Stimulated activated CD8-positive, alpha-beta memory T cell treated with anti-CD3 and anti-CD28 coated beads, Interleukin-15, amount 100 ng/mL, for 1 hour (primary cell): ENCODE results near the gene SVOPL.
"Not testable (repeated sequence)": the region's sequence is repeated elsewhere in the genome, so short reads cannot be mapped to it uniquely, and the experiment has no call there.

ENCODE experiments used
- DNase-seq: peaks from one replicate; pipeline ENCODE4 v3.0.0-alpha.2; 2020; ENCODE audit warnings: low read depth

The SVOPL gene

GRCh38 chr7:138700857-138701536 is at the start of gene SVOPL:
Gene SVOPL, minus strand, starts transcription at chr7:138701362. Its CDS starts 22,317 bp downstream, at chr7:138679045.
- DNase-seq = no peak

GRCh38 chr7:138750473-138750872 is 49.3 kb upstream of the SVOPL start:
- DNase-seq = no peak

- DNase-seq = no peak
Measured at GRCh38 chr7:138749960-138750359, 48.8 kb upstream of the SVOPL start.

GRCh38 chr7:138748666-138749065 is 47.5 kb upstream of the SVOPL start:
- DNase-seq = no peak

- no peak for DNase-seq
Measured at GRCh38 chr7:138746073-138746472, 44.9 kb upstream of the SVOPL start.

- no peak for DNase-seq
Measured at GRCh38 chr7:138745189-138745588, 44.0 kb upstream of the SVOPL start.

- no peak for DNase-seq
Measured at GRCh38 chr7:138741453-138741735, 40.2 kb upstream of the SVOPL start.

- no peak for DNase-seq
Measured at GRCh38 chr7:138739859-138740258, 38.7 kb upstream of the SVOPL start.

- peak; percentile 71 for DNase-seq
Measured at GRCh38 chr7:138738551-138739335, 37.6 kb upstream of the SVOPL start.

- DNase-seq = no peak
Measured at GRCh38 chr7:138738114-138738513, 37.0 kb upstream of the SVOPL start.

- no peak for DNase-seq
Measured at GRCh38 chr7:138735399-138735798, 34.2 kb upstream of the SVOPL start.

GRCh38 chr7:138731733-138732132 is 30.6 kb upstream of the SVOPL start:
- not testable (repeated sequence) for DNase-seq

- DNase-seq = no peak
Measured at GRCh38 chr7:138729444-138729843, 28.3 kb upstream of the SVOPL start.

GRCh38 chr7:138727336-138728099 is 26.4 kb upstream of the SVOPL start:
- DNase-seq = no peak

- no peak for DNase-seq
Measured at GRCh38 chr7:138726288-138726687, 25.1 kb upstream of the SVOPL start.

- DNase-seq = no peak
Measured at GRCh38 chr7:138720286-138720685, 19.1 kb upstream of the SVOPL start.

GRCh38 chr7:138716889-138717288 is 15.7 kb upstream of the SVOPL start:
- no peak for DNase-seq

- DNase-seq = no peak
Measured at GRCh38 chr7:138713191-138713590, 12.0 kb upstream of the SVOPL start.

GRCh38 chr7:138712652-138713051 is 11.5 kb upstream of the SVOPL start:
- no peak for DNase-seq

GRCh38 chr7:138710536-138711385 is 9.6 kb upstream of the SVOPL start:
- DNase-seq = no peak

- DNase-seq = no peak
Measured at GRCh38 chr7:138705167-138705566, 4.0 kb upstream of the SVOPL start.

- no peak for DNase-seq
Measured at GRCh38 chr7:138701537-138701923, 368 bp upstream of the SVOPL start.
